ENCODE results near the gene CYP2C9. TPM values are rescaled to one million over a fixed set of nuclear protein-coding genes. Genes with fewer than 3 reads are reported as not detected.
"Not testable (repeated sequence)": the region's sequence is repeated elsewhere in the genome, so short reads cannot be mapped to it uniquely, and the experiment has no call there.

The CYP2C9 gene
- polyA plus RNA-seq, 1 donor from 2014 or later: not detected

- Histone ChIP-seq H3K4me2 (ENCODE audit: low read length) (no peak overlapping the region), H3K9ac (ENCODE audit: low read length) (no peak overlapping the region), H4K20me1 (ENCODE audit: insufficient read depth) (no peaks in the 10 kb centered on the region), H3F3A (ENCODE audit: insufficient read depth, low read length, poor library complexity, severe bottlenecking) (no peaks in the 10 kb centered on the region), H3K4me3 (ENCODE audit: low read length) (no peak overlapping the region), H3K27me3 (ENCODE audit: insufficient read depth, low read depth, low read length) (no peaks in the 10 kb centered on the region), H3K27ac (ENCODE audit: low read length) (no peak overlapping the region), H2AFZ (ENCODE audit: low read depth, low read length) (no peak overlapping the region), H3K9me3 (ENCODE audit: low read length) (no peaks in the 10 kb centered on the region), H3K79me2 (replicated peaks; ENCODE audit: insufficient read depth, low read length) (no peaks in the 10 kb centered on the region), H3K9me2 (ENCODE audit: insufficient read depth, low read length) (no peaks in the 10 kb centered on the region), H3K36me3 (ENCODE audit: insufficient read depth, low read length) (no peaks in the 10 kb centered on the region)
- TF ChIP-seq POLR2AphosphoS5 (IDR thresholded peaks at IDR 0.05) (no peak), EZH2 (IDR thresholded peaks at IDR 0.05; ENCODE audit: borderline replicate concordance, insufficient read depth, low read length, poor library complexity, severe bottlenecking) (no peak), MXI1 (conservative IDR thresholded peaks at IDR 0.05; ENCODE audit: poor library complexity, severe bottlenecking) (no peak), EP300 (conservative IDR thresholded peaks at IDR 0.05; ENCODE audit: poor library complexity, severe bottlenecking) (no peak), RAD21 (conservative IDR thresholded peaks at IDR 0.05) (no peak), TAF1 (IDR thresholded peaks at IDR 0.05; ENCODE audit: low read depth) (no peak), REST (IDR thresholded peaks at IDR 0.05; ENCODE audit: borderline replicate concordance) (no peak), SMC3 (conservative IDR thresholded peaks at IDR 0.05; ENCODE audit: poor library complexity) (no peak)
- TF ChIP-seq, protein P1, sequence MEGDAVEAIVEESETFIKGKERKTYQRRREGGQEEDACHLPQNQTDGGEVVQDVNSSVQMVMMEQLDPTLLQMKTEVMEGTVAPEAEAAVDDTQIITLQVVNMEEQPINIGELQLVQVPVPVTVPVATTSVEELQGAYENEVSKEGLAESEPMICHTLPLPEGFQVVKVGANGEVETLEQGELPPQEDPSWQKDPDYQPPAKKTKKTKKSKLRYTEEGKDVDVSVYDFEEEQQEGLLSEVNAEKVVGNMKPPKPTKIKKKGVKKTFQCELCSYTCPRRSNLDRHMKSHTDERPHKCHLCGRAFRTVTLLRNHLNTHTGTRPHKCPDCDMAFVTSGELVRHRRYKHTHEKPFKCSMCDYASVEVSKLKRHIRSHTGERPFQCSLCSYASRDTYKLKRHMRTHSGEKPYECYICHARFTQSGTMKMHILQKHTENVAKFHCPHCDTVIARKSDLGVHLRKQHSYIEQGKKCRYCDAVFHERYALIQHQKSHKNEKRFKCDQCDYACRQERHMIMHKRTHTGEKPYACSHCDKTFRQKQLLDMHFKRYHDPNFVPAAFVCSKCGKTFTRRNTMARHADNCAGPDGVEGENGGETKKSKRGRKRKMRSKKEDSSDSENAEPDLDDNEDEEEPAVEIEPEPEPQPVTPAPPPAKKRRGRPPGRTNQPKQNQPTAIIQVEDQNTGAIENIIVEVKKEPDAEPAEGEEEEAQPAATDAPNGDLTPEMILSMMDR (IDR thresholded peaks at IDR 0.05; ENCODE audit: poor library complexity, severe bottlenecking): no peak
Measured at GRCh38 chr10:94890264-94891022, 48.0 kb upstream of the CYP2C9 start.

- H3K4me2 ChIP-seq (ENCODE audit: low read length): not testable (repeated sequence)
Measured at GRCh38 chr10:94898414-94898813, 40.0 kb upstream of the CYP2C9 start.

More at GRCh38 chr10:94898414-94898813, 40.0 kb upstream of the CYP2C9 start:
- not testable (repeated sequence) for H3K36me3 ChIP-seq (ENCODE audit: insufficient read depth, low read length); H3K9me3 ChIP-seq (ENCODE audit: low read length); H4K20me1 ChIP-seq (ENCODE audit: insufficient read depth); H2AFZ ChIP-seq (ENCODE audit: low read depth, low read length); H3K4me3 ChIP-seq (ENCODE audit: low read length); H3K9ac ChIP-seq (ENCODE audit: low read length); H3F3A ChIP-seq (ENCODE audit: insufficient read depth, low read length, poor library complexity, severe bottlenecking); H3K79me2 ChIP-seq (replicated peaks; ENCODE audit: insufficient read depth, low read length); H3K27ac ChIP-seq (ENCODE audit: low read length); H3K27me3 ChIP-seq (ENCODE audit: insufficient read depth, low read depth, low read length); H3K9me2 ChIP-seq (ENCODE audit: insufficient read depth, low read length)

All from neural cell (in vitro differentiated cells).